ENCODE measurements around the gene CENPV. TPM values are rescaled to one million over a fixed set of nuclear protein-coding genes. Genes with fewer than 3 reads are reported as not detected.
A peak's percentile ranks its signal among the peaks of the same experiment; 100 is the strongest.

CENPV gene
- total RNA-seq, 4 donors from 2014 or later = 27.0 to 156 (median 57.1) TPM

DNA sequence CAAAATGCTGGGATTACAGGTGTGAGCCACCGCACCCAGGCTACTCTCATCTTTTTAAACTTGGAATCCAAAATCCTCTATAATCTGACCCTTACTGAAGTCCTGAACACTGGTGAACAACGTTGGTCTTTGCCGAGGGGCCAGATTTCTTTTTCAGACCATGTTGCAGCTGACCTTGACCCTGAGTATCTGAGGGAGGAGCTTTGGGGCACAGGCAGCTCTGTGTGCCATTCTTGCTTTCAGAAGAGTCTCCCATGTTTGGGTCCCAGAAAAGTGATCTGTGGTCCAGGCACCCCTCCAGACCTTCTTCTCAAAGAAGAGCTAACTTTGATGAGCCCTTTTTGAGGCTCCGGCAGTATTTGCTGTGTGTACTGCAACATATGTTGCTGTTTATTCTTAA lies 50.4 kb downstream of the CENPV start:
- in situ Hi-C loops (cut with MboI; ENCODE audit: low pct_ligation_motif_present in 1 of 4, low pct_unique_long_range_greater_than_20kb in 1 of 4, low sequenced_read_pairs in 3 of 4) = no loop called here
- intact Hi-C loops (cut with DNase I; ENCODE audit: low total_unique reads) = no loop called here
- Histone ChIP-seq H3K4me3 (no peak overlapping the region), H3K4me1 (peaks cover 0 to 30% (median 13%) of the 10 kb centered on the region in 4 donors), H3K9me3 (no peaks in the 10 kb centered on the region), H3K27me3 (no peaks in the 10 kb centered on the region), H3K27ac (no peak overlapping the region), H3K36me3 (no peaks in the 10 kb centered on the region)
- TF ChIP-seq POLR2AphosphoS5 (IDR thresholded peaks at IDR 0.05) (no peak), POLR2A (IDR thresholded peaks at IDR 0.05) (no peak), EP300 (IDR thresholded peaks at IDR 0.05; ENCODE audit: low read depth) (no peak)
- TF ChIP-seq, protein P1, sequence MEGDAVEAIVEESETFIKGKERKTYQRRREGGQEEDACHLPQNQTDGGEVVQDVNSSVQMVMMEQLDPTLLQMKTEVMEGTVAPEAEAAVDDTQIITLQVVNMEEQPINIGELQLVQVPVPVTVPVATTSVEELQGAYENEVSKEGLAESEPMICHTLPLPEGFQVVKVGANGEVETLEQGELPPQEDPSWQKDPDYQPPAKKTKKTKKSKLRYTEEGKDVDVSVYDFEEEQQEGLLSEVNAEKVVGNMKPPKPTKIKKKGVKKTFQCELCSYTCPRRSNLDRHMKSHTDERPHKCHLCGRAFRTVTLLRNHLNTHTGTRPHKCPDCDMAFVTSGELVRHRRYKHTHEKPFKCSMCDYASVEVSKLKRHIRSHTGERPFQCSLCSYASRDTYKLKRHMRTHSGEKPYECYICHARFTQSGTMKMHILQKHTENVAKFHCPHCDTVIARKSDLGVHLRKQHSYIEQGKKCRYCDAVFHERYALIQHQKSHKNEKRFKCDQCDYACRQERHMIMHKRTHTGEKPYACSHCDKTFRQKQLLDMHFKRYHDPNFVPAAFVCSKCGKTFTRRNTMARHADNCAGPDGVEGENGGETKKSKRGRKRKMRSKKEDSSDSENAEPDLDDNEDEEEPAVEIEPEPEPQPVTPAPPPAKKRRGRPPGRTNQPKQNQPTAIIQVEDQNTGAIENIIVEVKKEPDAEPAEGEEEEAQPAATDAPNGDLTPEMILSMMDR (IDR thresholded peaks at IDR 0.05) = no peak
- no peak for DNase-seq
- WGBS, 2 donors (ENCODE audit: low coverage in 1 of 2) = 90% methylated on average over 4 of the region's 4 CpGs; no CpG with 5 or more reads in 1 of the 2 donors

DNA sequence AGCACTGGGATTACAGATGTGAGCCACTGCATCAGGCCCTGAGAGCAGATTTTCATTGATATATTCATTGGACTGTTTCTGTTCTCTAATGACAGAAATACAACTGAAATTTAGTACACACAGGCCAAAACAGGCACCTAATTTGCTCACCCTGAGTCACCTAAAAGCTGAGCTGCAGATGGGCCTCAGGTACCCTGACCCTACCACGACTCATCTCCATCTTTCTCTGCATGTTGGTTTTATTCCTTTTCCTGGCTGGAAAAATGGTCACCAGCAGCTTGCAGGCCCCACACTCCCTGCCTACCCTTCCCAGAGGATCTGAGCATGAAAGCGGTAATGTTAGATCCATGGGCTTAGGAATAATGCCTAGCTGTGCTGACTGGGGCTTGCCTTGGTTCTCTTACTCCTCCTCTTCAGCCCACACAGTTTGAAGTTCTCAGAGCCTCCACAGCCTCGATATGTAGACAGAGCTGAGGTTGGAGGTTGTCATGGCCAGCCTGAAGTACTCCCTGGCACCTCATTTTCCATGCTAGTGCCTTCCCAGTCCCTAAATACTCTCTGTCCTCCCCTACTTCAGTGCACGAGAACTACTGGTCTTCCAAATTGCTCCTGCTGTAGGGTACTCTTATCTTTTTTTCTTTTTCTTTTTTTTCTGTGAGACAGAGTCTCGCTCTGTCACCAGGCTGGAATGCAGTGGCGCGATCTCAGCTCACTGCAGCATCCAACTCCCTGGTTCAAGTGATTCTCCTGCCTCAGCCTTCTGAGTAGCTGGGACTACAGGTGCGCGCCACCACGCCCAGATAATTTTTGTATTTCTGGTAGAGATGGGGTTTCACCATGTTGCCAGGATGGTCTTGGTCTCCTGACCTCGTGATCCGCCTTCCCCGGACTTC lies 51.1 kb downstream of the CENPV start:
- Histone ChIP-seq H3K27me3 (no peaks in the 10 kb centered on the region), H3K4me1 (peaks cover 0 to 36% (median 16%) of the 10 kb centered on the region in 4 donors), H3K9me3 (no peaks in the 10 kb centered on the region), H3K27ac (no peak overlapping the region), H3K36me3 (no peaks in the 10 kb centered on the region), H3K4me3 (no peak overlapping the region)
- no peak for DNase-seq
- in situ Hi-C loops (cut with MboI; ENCODE audit: low pct_ligation_motif_present in 1 of 4, low pct_unique_long_range_greater_than_20kb in 1 of 4, low sequenced_read_pairs in 3 of 4) = no loop called here
- WGBS, 2 donors (ENCODE audit: low coverage in 1 of 2) = 86 to 98% methylated on average over 5 to 13 of the region's 13 CpGs
- intact Hi-C loops (cut with DNase I; ENCODE audit: low total_unique reads) = no loop called here
- TF ChIP-seq, protein P1 (IDR thresholded peaks at IDR 0.05) = no peak
- no peak for TF ChIP-seq POLR2A (IDR thresholded peaks at IDR 0.05)
- TF ChIP-seq POLR2AphosphoS5 (IDR thresholded peaks at IDR 0.05) = no peak
- TF ChIP-seq EP300 (IDR thresholded peaks at IDR 0.05; ENCODE audit: low read depth) = no peak

DNA sequence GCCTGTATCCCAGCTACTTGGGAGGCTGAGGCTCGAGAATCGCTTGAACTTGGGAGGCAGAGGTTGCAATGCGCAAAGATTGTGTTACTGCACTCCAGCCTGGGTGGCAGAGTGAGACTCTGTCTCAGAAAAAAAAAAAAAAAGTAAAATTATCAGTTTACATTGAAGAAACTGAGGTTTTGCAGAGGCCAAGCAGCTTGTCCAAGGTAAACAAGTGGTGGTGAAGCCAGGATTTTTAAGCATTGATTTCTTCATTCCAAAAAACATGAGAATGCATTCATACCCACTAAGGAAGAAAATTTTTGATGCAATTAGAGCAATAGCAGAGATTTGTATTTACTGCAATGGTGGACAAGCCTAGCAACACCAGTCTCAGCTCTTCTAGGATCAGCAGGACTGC lies 52.7 kb downstream of the CENPV start:
- H3K4me1 ChIP-seq = peaks cover 0 to 47% (median 16%) of the 10 kb centered on the region in 4 donors
- TF ChIP-seq, protein P1 (IDR thresholded peaks at IDR 0.05) = no peak
- TF ChIP-seq EP300 (IDR thresholded peaks at IDR 0.05; ENCODE audit: low read depth) (no peak), POLR2AphosphoS5 (IDR thresholded peaks at IDR 0.05) (no peak), POLR2A (IDR thresholded peaks at IDR 0.05) (no peak)
- WGBS, 2 donors (ENCODE audit: low coverage in 1 of 2) = 91 to 100% methylated on average over 1 to 3 of the region's 3 CpGs
- DNase-seq = no peak
- no peak overlapping the region for H3K4me3 ChIP-seq
- peak overlapping the region in 3 of 4 donors; percentile 81 to 91 (median 87) for H3K27ac ChIP-seq
- in situ Hi-C loops (cut with MboI; ENCODE audit: low pct_ligation_motif_present in 1 of 4, low pct_unique_long_range_greater_than_20kb in 1 of 4, low sequenced_read_pairs in 3 of 4) = no loop called here
- H3K36me3 ChIP-seq = no peaks in the 10 kb centered on the region
- H3K9me3 ChIP-seq = no peaks in the 10 kb centered on the region
- intact Hi-C loops (cut with DNase I; ENCODE audit: low total_unique reads) = no loop called here
- H3K27me3 ChIP-seq = no peaks in the 10 kb centered on the region

DNA sequence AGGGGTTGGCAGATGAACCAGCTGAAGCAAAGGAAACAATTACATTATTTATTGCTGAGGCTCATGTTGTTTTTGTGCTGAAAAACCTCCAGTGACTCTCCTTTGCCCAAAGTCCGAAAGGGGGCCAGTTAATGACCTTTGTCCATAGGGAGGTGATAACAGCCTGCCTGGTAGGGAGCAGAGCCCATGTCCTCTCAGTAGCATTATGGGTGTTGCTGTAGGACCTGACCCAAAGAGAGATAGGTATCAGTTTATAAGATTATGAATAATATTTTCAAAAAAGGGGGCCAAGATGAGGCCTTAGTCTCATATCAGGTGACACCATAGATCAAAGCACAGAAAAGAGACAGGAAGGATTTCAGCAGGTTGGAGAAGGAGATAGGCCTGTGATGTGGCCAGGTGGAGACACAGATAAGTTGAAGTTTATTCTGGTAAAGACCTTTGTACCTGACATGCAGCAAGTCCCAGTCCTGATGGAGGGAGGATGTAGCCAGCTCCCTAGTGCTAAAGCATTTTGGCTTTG lies 55.1 kb downstream of the CENPV start:
- TF ChIP-seq POLR2AphosphoS5 (IDR thresholded peaks at IDR 0.05) = no peak
- no peak for TF ChIP-seq POLR2A (IDR thresholded peaks at IDR 0.05)
- no peak for TF ChIP-seq EP300 (IDR thresholded peaks at IDR 0.05; ENCODE audit: low read depth)
- TF ChIP-seq, protein P1 (IDR thresholded peaks at IDR 0.05) = no peak
- in situ Hi-C loops (cut with MboI; ENCODE audit: low pct_ligation_motif_present in 1 of 4, low pct_unique_long_range_greater_than_20kb in 1 of 4, low sequenced_read_pairs in 3 of 4) = no loop called here
- Histone ChIP-seq H3K27me3 (no peaks in the 10 kb centered on the region), H3K9me3 (no peaks in the 10 kb centered on the region), H3K4me1 (peaks cover 5 to 58% (median 24%) of the 10 kb centered on the region in 4 donors), H3K36me3 (no peaks in the 10 kb centered on the region), H3K27ac (peak overlapping the region; percentile 81 to 91 (median 86)), H3K4me3 (no peak overlapping the region)
- no peak for DNase-seq
- 60% methylated on average over 1 of the region's 1 CpG; no CpG with 5 or more reads in 1 of the 2 donors for WGBS, 2 donors (ENCODE audit: low coverage in 1 of 2)
- intact Hi-C loops (cut with DNase I; ENCODE audit: low total_unique reads) = no loop called here

All from transverse colon (tissue), 4 donors.